Fibroblast of skin of left quadriceps (primary cell): ENCODE results near the gene RPS4Y1.

ENCODE experiments used
- DNase-seq, 2 experiments: peaks; one replicate each; pipeline ENCODE4 v3.0.0-alpha.2; 2013; ENCODE audit warnings: low read depth in 2 of 2

Gene RPS4Y1

GRCh38 chrY:2883561-2883960, 42.2 kb downstream of the RPS4Y1 start:
- no peak for DNase-seq

GRCh38 chrY:2885880-2886279, 44.5 kb downstream of the RPS4Y1 start:
- no peak for DNase-seq

DNA sequence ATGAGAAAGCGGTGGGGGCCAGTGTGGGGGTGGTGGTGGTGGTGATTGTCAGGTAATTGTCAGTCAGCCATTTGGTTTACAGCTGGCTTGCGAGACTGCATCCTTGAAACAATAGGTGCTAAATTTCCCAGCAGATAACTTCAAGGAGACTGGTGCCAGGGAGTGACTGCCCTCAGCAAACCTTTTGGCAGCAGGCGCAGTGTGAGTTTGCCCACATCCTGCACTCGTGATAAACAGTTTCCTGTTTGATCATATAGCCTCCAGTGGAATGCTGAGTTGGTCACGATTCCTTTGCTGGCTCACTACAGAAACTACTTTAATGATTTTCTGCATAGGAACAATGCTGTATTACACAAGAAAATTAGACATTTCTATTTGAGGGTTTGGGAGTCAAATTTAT, 46.0 kb downstream of the RPS4Y1 start:
- DNase-seq = peak; percentile 27 to 34

- DNase-seq = peak in 1 of 2 experiments; percentile 3
These were observed 46.6 kb downstream of the RPS4Y1 start for GRCh38 chrY:2887955-2888354.

GRCh38 chrY:2893471-2893870, 52.1 kb downstream of the RPS4Y1 start:
- DNase-seq = no peak

GRCh38 chrY:2896050-2896449, 54.6 kb downstream of the RPS4Y1 start:
- no peak for DNase-seq

DNA sequence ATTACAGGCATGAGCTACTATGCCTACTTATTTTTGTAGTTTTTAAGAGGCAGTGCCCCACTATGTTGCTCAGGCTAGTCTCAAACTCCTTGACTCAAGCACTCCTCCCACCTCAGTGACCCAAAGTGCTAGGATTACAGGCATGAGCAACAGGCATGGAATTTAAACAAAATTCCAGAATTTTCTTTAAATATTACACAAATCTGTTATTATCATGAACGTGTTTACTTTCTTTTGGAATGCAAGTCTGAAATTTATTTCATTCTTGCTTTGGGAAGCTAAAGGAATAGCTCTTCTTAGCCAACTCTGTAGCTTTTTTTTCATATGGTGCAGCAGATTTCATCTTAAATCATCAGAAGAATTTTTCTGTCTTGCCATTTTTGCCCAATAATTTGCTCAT, 66.0 kb downstream of the RPS4Y1 start:
- DNase-seq = peak; percentile 40 to 44

DNA sequence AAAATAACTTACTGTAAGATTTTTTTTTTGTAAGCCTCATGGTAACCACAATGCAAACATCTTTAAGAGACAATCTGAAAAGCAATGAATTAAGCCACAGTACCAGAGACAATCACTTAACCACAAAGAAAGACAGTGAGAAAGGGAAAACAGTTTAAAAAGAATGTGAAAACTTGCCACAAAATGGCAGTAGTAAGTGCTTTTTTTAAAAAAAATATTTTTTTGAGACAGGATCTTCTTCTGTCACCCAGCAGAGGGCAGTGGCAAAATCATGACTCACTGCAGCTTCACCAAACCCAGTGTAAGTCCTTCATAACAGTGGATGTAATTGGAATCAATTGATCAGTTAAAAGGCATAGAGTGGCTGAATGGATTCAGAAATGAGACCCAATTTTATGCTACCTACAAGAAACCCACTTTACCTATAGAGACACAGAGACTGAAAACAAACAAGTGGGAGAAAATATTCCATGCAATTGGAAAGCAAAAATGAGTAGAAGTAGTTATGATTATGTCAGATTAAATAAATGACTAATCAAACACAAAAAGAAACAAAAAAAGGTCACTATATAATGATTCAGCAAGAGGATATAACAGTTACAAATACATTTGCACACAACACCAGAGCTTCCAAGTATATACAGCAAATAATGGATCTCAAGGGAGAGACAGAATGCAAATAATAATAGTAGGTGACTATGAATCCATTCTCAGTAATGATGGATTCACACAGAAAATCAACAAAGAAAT, 71.8 kb downstream of the RPS4Y1 start:
- peak; percentile 14 to 21 for DNase-seq
